ENCODE measurements around the gene BARHL2.

The BARHL2 gene

DNA sequence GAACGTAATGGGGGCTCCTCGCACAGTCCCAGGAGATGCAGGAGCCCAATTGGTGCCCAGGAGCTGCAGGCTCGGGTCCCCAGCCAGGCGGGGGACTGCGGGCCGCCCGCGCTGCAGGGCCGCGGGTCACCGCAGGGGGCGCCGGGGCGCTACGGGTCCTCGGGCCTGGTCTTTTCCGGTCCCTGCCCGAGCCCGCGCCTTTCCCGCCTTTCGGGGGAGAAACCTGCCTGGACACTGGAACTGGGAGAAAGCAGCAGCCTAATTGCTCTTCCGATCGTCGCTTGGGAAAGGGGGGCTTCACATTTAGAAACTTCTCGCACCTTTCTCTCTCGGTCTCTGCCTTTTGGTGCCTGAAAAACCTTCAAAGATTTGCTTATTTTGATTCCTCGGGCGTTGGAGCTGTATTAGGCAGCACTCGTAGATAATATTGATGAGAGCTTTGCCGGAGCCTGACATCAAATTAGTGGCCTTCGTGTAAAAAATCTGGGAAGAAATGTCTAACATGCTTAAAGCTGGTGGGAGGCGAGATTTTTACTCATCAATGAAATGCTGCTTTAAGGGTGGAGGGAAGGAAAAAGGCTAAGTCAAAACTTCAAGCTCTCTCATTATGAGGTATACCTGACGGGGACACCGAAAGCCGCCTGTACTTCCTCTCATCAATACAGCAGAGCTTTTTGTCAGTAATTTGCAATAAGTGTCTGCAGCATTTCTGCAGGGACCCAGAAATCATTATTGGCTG is 12.6 kb upstream of the BARHL2 start:
- peak; percentile 28 for TF ChIP-seq CTCF (IDR thresholded peaks at IDR 0.05; ENCODE audit: low read depth, low read length, missing control alignments)
- in situ Hi-C loops (cut with HindIII; ENCODE audit: low sequenced_read_pairs) = no loop called here
- DNase-seq (ENCODE audit: low read depth) = no peak
- H3K4me3 ChIP-seq (ENCODE audit: low read depth, low read length) = no peak overlapping the region

DNA sequence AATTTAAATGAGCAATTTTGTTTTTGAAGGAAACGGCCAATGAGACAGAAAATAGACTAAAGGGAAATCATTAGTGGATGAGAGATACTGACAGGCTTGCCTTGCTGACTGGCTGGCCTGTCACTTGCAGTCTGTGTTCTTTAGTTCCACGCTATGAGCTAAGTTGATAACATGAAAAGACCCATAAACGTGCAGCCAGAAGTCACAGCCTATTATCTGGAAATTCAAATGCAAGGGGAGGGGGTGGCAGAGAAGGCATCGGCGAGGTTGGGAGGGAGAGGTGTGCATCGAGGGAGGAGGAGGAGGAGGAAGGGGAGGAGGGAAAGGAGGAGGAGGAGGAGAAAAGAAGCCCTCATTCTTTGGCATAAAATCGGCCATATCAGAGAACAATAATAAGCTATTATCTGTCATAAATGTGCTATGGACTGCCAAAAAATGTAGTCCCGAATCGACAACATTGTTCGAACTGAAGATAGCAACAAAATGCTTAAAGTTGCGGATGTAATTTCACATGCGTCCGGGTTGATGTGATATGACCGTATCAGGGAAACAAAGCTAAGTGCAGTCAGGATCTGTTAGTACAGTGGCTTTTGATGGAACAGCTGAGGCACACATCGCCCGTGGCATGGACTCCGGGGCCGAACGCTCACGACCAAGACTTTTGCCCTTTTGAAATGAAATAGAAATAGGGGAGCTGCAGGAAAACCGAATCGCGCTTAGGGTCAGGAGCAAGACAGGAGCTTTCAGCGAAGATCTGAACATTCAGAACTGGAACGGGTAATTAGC is 11.6 kb upstream of the BARHL2 start:
- no peak for DNase-seq (ENCODE audit: low read depth)
- in situ Hi-C loops (cut with HindIII; ENCODE audit: low sequenced_read_pairs) = no loop called here
- TF ChIP-seq CTCF (IDR thresholded peaks at IDR 0.05; ENCODE audit: low read depth, low read length, missing control alignments) = no peak
- no peak overlapping the region for H3K4me3 ChIP-seq (ENCODE audit: low read depth, low read length)

- DNase-seq (ENCODE audit: low read depth) = no peak
- TF ChIP-seq CTCF (IDR thresholded peaks at IDR 0.05; ENCODE audit: low read depth, low read length, missing control alignments) = no peak
- in situ Hi-C loops (cut with HindIII; ENCODE audit: low sequenced_read_pairs) = no loop called here
- H3K4me3 ChIP-seq (ENCODE audit: low read depth, low read length) = no peak overlapping the region
Observed at GRCh38 chr1:90727917-90728501, 10.9 kb upstream of the BARHL2 start.

DNA sequence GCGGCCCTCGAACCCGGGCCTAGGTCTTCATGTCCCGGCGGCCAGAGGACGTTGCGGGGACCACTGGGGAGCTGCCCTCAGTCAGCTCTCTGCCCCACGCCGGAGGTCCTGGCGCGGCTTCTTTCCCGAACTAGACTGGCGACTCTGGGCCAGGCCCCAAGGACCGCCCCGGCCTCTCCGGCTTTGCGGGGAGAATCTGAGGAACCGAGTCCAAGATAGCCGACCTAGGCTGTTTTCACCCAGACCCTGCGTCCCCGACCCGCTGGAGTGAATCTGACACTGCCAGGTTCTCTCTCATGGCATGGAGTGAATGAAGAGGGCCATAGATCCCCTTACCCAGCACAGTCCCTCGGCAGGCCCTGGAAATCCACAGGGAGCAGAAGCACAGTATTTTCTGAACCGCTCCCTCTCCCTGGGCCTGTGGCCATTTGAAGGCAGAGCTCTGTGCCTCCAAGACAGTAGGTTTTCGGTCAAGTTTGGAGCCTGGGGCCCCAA is 9.9 kb upstream of the BARHL2 start:
- no peak overlapping the region for H3K4me3 ChIP-seq (ENCODE audit: low read depth, low read length)
- no peak for DNase-seq (ENCODE audit: low read depth)
- in situ Hi-C loops (cut with HindIII; ENCODE audit: low sequenced_read_pairs) = no loop called here
- no peak for TF ChIP-seq CTCF (IDR thresholded peaks at IDR 0.05; ENCODE audit: low read depth, low read length, missing control alignments)

DNA sequence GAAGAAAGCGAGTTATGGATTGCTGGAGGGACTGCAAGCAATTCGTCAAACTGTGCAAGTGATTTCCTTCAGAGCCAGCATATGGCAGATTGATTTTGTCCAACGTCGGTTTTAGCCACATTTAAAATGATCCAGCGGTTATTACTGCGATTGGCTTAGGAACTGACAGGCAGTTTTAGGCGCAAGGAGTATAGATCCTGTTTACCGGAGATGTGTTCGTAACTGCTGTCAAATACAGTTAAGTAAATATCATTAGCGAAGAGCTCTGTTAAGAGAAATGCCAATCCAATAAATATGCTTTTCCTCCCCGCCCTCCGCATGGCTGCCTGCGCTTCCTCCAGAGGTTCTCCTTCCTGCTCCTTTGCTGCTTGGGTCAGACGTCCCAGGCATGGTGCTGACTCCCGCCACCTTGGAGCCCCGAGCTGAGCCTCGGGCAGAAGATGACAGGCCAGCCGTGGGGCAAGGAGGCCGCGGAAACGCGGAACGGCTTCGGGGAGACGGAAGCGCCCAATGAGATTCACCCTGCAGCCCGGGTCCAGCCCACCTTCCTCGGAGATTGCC is 9.4 kb upstream of the BARHL2 start:
- no peak overlapping the region for H3K4me3 ChIP-seq (ENCODE audit: low read depth, low read length)
- TF ChIP-seq CTCF (IDR thresholded peaks at IDR 0.05; ENCODE audit: low read depth, low read length, missing control alignments) = no peak
- in situ Hi-C loops (cut with HindIII; ENCODE audit: low sequenced_read_pairs) = no loop called here
- no peak for DNase-seq (ENCODE audit: low read depth)

GRCh38 chr1:90725657-90726424 is 8.7 kb upstream of the BARHL2 start:
- DNase-seq (ENCODE audit: low read depth) = no peak
- in situ Hi-C loops (cut with HindIII; ENCODE audit: low sequenced_read_pairs) = no loop called here
- no peak for TF ChIP-seq CTCF (IDR thresholded peaks at IDR 0.05; ENCODE audit: low read depth, low read length, missing control alignments)
- no peak overlapping the region for H3K4me3 ChIP-seq (ENCODE audit: low read depth, low read length)

All from astrocyte of the cerebellum (primary cell).